B cell (primary cell): ENCODE results near the gene GIMAP1. TPM values are rescaled to one million over a fixed set of nuclear protein-coding genes. Genes with fewer than 3 reads are reported as not detected.

Experiments used
- ATAC-seq: fragments of 200-7000 bp; cut with Tn5 transposase; one replicate; pipeline ENCODE4 v1.10.0; 2021; ENCODE audit warnings: low read depth, mild to moderate bottlenecking, moderate number of reproducible peaks, moderate library complexity
- CTCF ChIA-PET: fragments of 350-600 bp; sonication (Branson Sonifier 250); formaldehyde crosslinking; loops from one replicate; lab custom pipeline; 2021; ENCODE audit warnings: antibody characterized with exemption, inconsistent platforms; lab: Charles Lee
- POLR2A ChIA-PET: fragments of 350-600 bp; sonication (Branson Sonifier 250); formaldehyde crosslinking; loops from one replicate; lab custom pipeline; 2021; ENCODE audit warnings: antibody characterized with exemption; lab: Charles Lee
- DNase-seq: peaks from one replicate; pipeline ENCODE4 v3.0.0; 2013
- H2AFZ ChIP-seq: 2 replicates; pipeline ENCODE4 v1.6.1; 2012; ENCODE audit warnings: mild to moderate bottlenecking, low read depth, low read length; ENCODE audit not compliant: insufficient read depth, poor library complexity, severe bottlenecking
- H3K27ac ChIP-seq, 2 donors: 1 replicate in 1 of 2; 2 replicates in 1 of 2; pipeline ENCODE4 v1.5.1; 2012 to 2013; ENCODE audit warnings: low read length in 2 of 2, mild to moderate bottlenecking in 2 of 2, moderate library complexity in 1 of 2
- H3K27me3 ChIP-seq, 4 experiments: fragments of 200-600 bp in 1 of 4; sonication (generic) in 1 of 4; replicated peaks in 1 of 4; 1 replicate in 2 of 4; 2 replicates in 2 of 4; pipeline versions ENCODE4 v1.6.1 to v1.7.0; 2013 to 2016; ENCODE audit warnings: low read length in 3 of 4, mild to moderate bottlenecking in 2 of 4, mixed read lengths in 1 of 4, moderate library complexity in 1 of 4; ENCODE audit not compliant: insufficient read depth in 4 of 4, control insufficient read depth in 3 of 4; ENCODE audit errors: control extremely low read depth in 1 of 4
- H3K36me3 ChIP-seq, 2 experiments: replicated peaks in 1 of 2; 1 replicate in 1 of 2; 2 replicates in 1 of 2; pipeline versions ENCODE4 v1.6.1 to v1.7.1; 2013; ENCODE audit warnings: low read length in 1 of 2; ENCODE audit not compliant: insufficient read depth in 2 of 2, control insufficient read depth in 1 of 2; ENCODE audit errors: control extremely low read depth in 1 of 2, extremely low read depth in 1 of 2
- H3K4me1 ChIP-seq, 2 donors: fragments of 200-600 bp in 1 of 2; sonication (generic) in 1 of 2; 1 replicate in 1 of 2; 2 replicates in 1 of 2; pipeline versions ENCODE4 v1.5.1 to v1.6.1; 2013 to 2017; ENCODE audit warnings: low read length in 2 of 2; ENCODE audit not compliant: control insufficient read depth in 2 of 2, insufficient read depth in 2 of 2
- H3K4me2 ChIP-seq: replicated peaks from 2 replicates; pipeline ENCODE3; 2012; ENCODE audit warnings: mild to moderate bottlenecking, low read depth, low read length; ENCODE audit not compliant: poor library complexity, severe bottlenecking
- H3K4me3 ChIP-seq, 5 experiments: fragments of 200-600 bp in 1 of 5; sonication (generic) in 1 of 5; 1 replicate in 3 of 5; 2 replicates in 2 of 5; pipeline versions ENCODE4 v1.5.1 to v1.7.0; 2011 to 2016; ENCODE audit warnings: low read length in 4 of 5, mild to moderate bottlenecking in 4 of 5, low read depth in 2 of 5, control low read depth in 1 of 5, moderate library complexity in 1 of 5; ENCODE audit not compliant: insufficient read depth in 1 of 5; ENCODE audit errors: control extremely low read depth in 1 of 5, extremely low read depth in 1 of 5
- H3K79me2 ChIP-seq: fragments of 200-600 bp; sonication (generic); one replicate; pipeline ENCODE4 v1.6.0; 2016; ENCODE audit warnings: low read length; ENCODE audit not compliant: control insufficient read depth, insufficient read depth
- H3K9ac ChIP-seq: fragments of 200-600 bp; sonication (generic); 2 replicates; pipeline ENCODE4 v1.6.1; 2017; ENCODE audit warnings: mild to moderate bottlenecking, low read length, moderate library complexity
- H3K9me3 ChIP-seq, 3 donors: one replicate each; pipeline versions ENCODE4 v1.6.1 to v1.7.1; 2013; ENCODE audit warnings: low read length in 2 of 3; ENCODE audit not compliant: control insufficient read depth in 2 of 3, insufficient read depth in 1 of 3; ENCODE audit errors: control extremely low read depth in 1 of 3
- H4K20me1 ChIP-seq: 2 replicates; pipeline ENCODE4 v1.6.0; 2012; ENCODE audit warnings: mild to moderate bottlenecking, low read length; ENCODE audit not compliant: insufficient read depth, control insufficient read depth, poor library complexity, severe bottlenecking
- H3K27ac Mint-ChIP-seq: one replicate; pipeline ENCODE4 v1.8.0; 2021; ENCODE audit warnings: mixed read lengths
- H3K27me3 Mint-ChIP-seq: one replicate; pipeline ENCODE4 v1.8.0; 2021; ENCODE audit warnings: mixed read lengths
- H3K4me1 Mint-ChIP-seq: one replicate; pipeline ENCODE4 v1.8.0; 2021; ENCODE audit warnings: mixed read lengths
- H3K4me3 Mint-ChIP-seq: one replicate; pipeline ENCODE4 v1.8.0; 2021; ENCODE audit warnings: mixed read lengths
- H3K9me3 Mint-ChIP-seq: one replicate; pipeline ENCODE4 v1.8.0; 2022; ENCODE audit warnings: mixed read lengths; ENCODE audit not compliant: insufficient read depth
- CTCF ChIP-seq: fragments of 200-600 bp; IDR thresholded peaks from one replicate; pipeline ENCODE4 v1.8.0; 2022; ENCODE audit warnings: antibody characterized with exemption, mild to moderate bottlenecking
- EZH2 ChIP-seq: IDR thresholded peaks from 2 replicates; pipeline ENCODE4 v1.6.1; 2012; ENCODE audit warnings: borderline replicate concordance, low read depth, mild to moderate bottlenecking, moderate library complexity, low read length; ENCODE audit not compliant: insufficient read depth, poor library complexity, severe bottlenecking
- WGBS: methylation state at CpG from one replicate; pipeline ENCODE4 v1.1.5; 2013; ENCODE audit warnings: missing lambda C conversion rate; ENCODE audit not compliant: insufficient coverage; 5-methylcytosine and 5-hydroxymethylcytosine counted together
- intact Hi-C: fragments of 100-400 bp; cut with micrococcal nuclease; formaldehyde crosslinking; loops from one replicate; pipeline ENCODE4 v1.10.0; 2022
- polyA plus RNA-seq: library from polyadenylated mRNA; depleted of rRNA; stranded (reverse); fragments of >200 nt; gene quantifications from 2 replicates; pipeline ENCODE4 v1.2.3, GENCODE V29; 2012
- total RNA-seq, 2 donors: library from RNA; stranded (reverse); fragments of 120-200 nt in 1 of 2; gene quantifications; 1 replicate in 1 of 2; 2 replicates in 1 of 2; pipeline versions ENCODE4 v1.2.3 to v1.2.4, GENCODE V29; 2013 to 2022

The GIMAP1 gene
- total and polyA plus RNA-seq, 2 donors (not counting 1 experiment from before 2014, with no cell fraction given), result 0.30 to 0.63 TPM

- Histone ChIP-seq H3K27me3 (peaks cover 0 to 10% (median 4%) of the 10 kb centered on the region in 4 experiments), H3K9me3 (no peaks in the 10 kb centered on the region), H3K4me2 (peak overlapping the region; percentile 66), H4K20me1 (no peaks in the 10 kb centered on the region), H3K4me3 (peak overlapping the region in 1 of 5 experiments; percentile 44), H2AFZ (peak overlapping the region; percentile 74), H3K4me1 (peaks cover 6 to 13% of the 10 kb centered on the region in 2 donors), H3K79me2 (no peaks in the 10 kb centered on the region), H3K36me3 (no peaks in the 10 kb centered on the region), H3K9ac (peak overlapping the region; percentile 58), H3K27ac (no peak overlapping the region)
- H3K27me3 Mint-ChIP-seq, result peaks cover 14% of the 10 kb centered on the region
- H3K4me3 Mint-ChIP-seq, result peak overlapping the region; percentile 71
- TF ChIP-seq CTCF, result no peak
- no peak for TF ChIP-seq EZH2
- WGBS, result 88% methylated on average over 3 of the region's 4 CpGs
- H3K9me3 Mint-ChIP-seq, result no peaks in the 10 kb centered on the region
- ChIA-PET CTCF (no interaction called here), POLR2A (no interaction called here)
- H3K4me1 Mint-ChIP-seq, result peaks cover 8% of the 10 kb centered on the region
- intact Hi-C loops, result no loop called here
- no peak overlapping the region for H3K27ac Mint-ChIP-seq
- DNase-seq (no peak), ATAC-seq (no peak)
Measured at GRCh38 chr7:150736864-150737263, 20.5 kb downstream of the GIMAP1 start.

GRCh38 chr7:150737265-150738055, 21.0 kb downstream of the GIMAP1 start, which contains the start of gene GIMAP5:
GIMAP5 (plus strand) TSS chr7:150737418; CDS start chr7:150740885, 3,467 bp downstream.
- 17% methylated on average over 14 of the region's 14 CpGs for WGBS
- DNase-seq, result no peak
- peaks cover 6 to 13% of the 10 kb centered on the region in 2 donors for H3K4me1 ChIP-seq
- TF ChIP-seq CTCF, result no peak
- no peak for TF ChIP-seq EZH2
- ATAC-seq, result no peak
- Mint-ChIP-seq H3K27ac (no peak within 1 kb of the TSS), H3K4me1 (peaks cover 8% of the 10 kb centered on the region), H3K4me3 (peak within 1 kb of the TSS; percentile 71), H3K9me3 (no peaks in the 10 kb centered on the region), H3K27me3 (peaks cover 15% of the 10 kb centered on the region)
- H4K20me1 ChIP-seq, result no peaks in the 10 kb centered on the region
- peak within 1 kb of the TSS; percentile 58 for H3K9ac ChIP-seq
- H2AFZ ChIP-seq, result peak within 1 kb of the TSS; percentile 74
- no peaks in the 10 kb centered on the region for H3K36me3 ChIP-seq
- H3K27ac ChIP-seq, result no peak within 1 kb of the TSS
- H3K4me2 ChIP-seq, result peak within 1 kb of the TSS; percentile 66
- peak within 1 kb of the TSS; percentile 8 to 47 (median 35) for H3K4me3 ChIP-seq
- H3K79me2 ChIP-seq, result no peaks in the 10 kb centered on the region
- ChIA-PET POLR2A (no interaction called here), CTCF (no interaction called here)
- no peaks in the 10 kb centered on the region for H3K9me3 ChIP-seq
- intact Hi-C loops, result no loop called here
- H3K27me3 ChIP-seq, result peaks cover 0 to 10% (median 4%) of the 10 kb centered on the region in 4 experiments
